Parathyroid adenoma (tissue), 2 donors: ENCODE data around the gene CPM.

Experiments used
- H2AFZ ChIP-seq: fragments of 300-600 bp; sonication (generic); one replicate; pipeline ENCODE4 v1.7.0; 2017; ENCODE audit warnings: antibody characterized with exemption, mild to moderate bottlenecking
- H3K27ac ChIP-seq: fragments of 300-600 bp; sonication (generic); one replicate; pipeline ENCODE4 v1.7.0; 2017
- H3K27me3 ChIP-seq: fragments of 300-600 bp; sonication (generic); one replicate; pipeline ENCODE4 v1.7.0; 2017; ENCODE audit warnings: low read length; ENCODE audit not compliant: control insufficient read depth, insufficient read depth
- H3K36me3 ChIP-seq: fragments of 300-600 bp; sonication (generic); one replicate; pipeline ENCODE4 v1.7.0; 2017; ENCODE audit warnings: low read length; ENCODE audit not compliant: control insufficient read depth, insufficient read depth
- H3K4me1 ChIP-seq: fragments of 300-600 bp; sonication (generic); one replicate; pipeline ENCODE4 v1.7.0; 2017; ENCODE audit warnings: control low read depth
- H3K4me2 ChIP-seq: fragments of 300-600 bp; sonication (generic); one replicate; pipeline ENCODE4 v1.7.0; 2017; ENCODE audit warnings: low read length
- H3K4me3 ChIP-seq: fragments of 300-600 bp; sonication (generic); one replicate; pipeline ENCODE4 v1.7.0; 2017; ENCODE audit warnings: low read depth, low read length
- H3K79me2 ChIP-seq: fragments of 300-600 bp; sonication (generic); one replicate; pipeline ENCODE4 v1.7.0; 2017; ENCODE audit warnings: control low read depth
- H3K9ac ChIP-seq: fragments of 300-600 bp; sonication (generic); one replicate; pipeline ENCODE4 v1.7.0; 2017; ENCODE audit warnings: mild to moderate bottlenecking
- H3K9me3 ChIP-seq: fragments of 300-600 bp; sonication (generic); one replicate; pipeline ENCODE4 v1.7.0; 2017; ENCODE audit warnings: low read length; ENCODE audit not compliant: control insufficient read depth
- TF ChIP-seq, protein P1 (sequence below): fragments of 300-600 bp; sonication (generic); IDR thresholded peaks from one replicate; pipeline ENCODE4 v1.7.0; 2017; ENCODE audit warnings: antibody characterized with exemption, mild to moderate bottlenecking
- donor health status: primary hyperparathyroidism.

CPM gene

GRCh38 chr12:68950511-68950910 is 17.5 kb upstream of the CPM start:
- H3K4me1 ChIP-seq, result no peaks in the 10 kb centered on the region
- TF ChIP-seq, protein P1, sequence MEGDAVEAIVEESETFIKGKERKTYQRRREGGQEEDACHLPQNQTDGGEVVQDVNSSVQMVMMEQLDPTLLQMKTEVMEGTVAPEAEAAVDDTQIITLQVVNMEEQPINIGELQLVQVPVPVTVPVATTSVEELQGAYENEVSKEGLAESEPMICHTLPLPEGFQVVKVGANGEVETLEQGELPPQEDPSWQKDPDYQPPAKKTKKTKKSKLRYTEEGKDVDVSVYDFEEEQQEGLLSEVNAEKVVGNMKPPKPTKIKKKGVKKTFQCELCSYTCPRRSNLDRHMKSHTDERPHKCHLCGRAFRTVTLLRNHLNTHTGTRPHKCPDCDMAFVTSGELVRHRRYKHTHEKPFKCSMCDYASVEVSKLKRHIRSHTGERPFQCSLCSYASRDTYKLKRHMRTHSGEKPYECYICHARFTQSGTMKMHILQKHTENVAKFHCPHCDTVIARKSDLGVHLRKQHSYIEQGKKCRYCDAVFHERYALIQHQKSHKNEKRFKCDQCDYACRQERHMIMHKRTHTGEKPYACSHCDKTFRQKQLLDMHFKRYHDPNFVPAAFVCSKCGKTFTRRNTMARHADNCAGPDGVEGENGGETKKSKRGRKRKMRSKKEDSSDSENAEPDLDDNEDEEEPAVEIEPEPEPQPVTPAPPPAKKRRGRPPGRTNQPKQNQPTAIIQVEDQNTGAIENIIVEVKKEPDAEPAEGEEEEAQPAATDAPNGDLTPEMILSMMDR, result no peak
- H2AFZ ChIP-seq, result no peak overlapping the region
- no peak overlapping the region for H3K27ac ChIP-seq
- H3K79me2 ChIP-seq, result no peaks in the 10 kb centered on the region
- no peak overlapping the region for H3K4me3 ChIP-seq
- no peak overlapping the region for H3K9ac ChIP-seq
- H3K4me2 ChIP-seq, result no peak overlapping the region
- H3K36me3 ChIP-seq, result no peaks in the 10 kb centered on the region
- no peaks in the 10 kb centered on the region for H3K27me3 ChIP-seq
- H3K9me3 ChIP-seq, result no peaks in the 10 kb centered on the region

DNA sequence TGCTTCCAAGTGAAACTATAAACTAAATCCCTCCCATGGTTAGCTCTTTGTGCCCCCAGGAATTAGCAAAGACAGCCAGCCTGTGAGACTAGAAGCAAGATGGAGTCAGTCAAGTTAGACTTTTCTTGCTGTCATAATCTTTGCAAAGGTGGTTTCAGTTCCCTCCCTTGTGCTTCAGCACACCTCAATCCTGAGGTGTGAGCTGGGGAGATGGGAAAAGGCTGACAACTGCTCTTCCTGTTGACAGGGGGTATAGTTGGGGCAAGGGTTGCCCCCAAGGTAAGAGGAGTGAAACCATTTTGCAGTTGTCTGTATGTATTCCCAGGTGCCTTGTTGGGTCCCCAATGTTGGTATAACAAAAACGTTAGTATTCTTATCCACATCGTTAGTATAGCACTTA is 12.3 kb upstream of the CPM start:
- H3K9ac ChIP-seq, result no peak overlapping the region
- H3K36me3 ChIP-seq, result no peaks in the 10 kb centered on the region
- H2AFZ ChIP-seq, result no peak overlapping the region
- no peaks in the 10 kb centered on the region for H3K4me1 ChIP-seq
- no peak overlapping the region for H3K4me2 ChIP-seq
- no peak overlapping the region for H3K27ac ChIP-seq
- H3K4me3 ChIP-seq, result no peak overlapping the region
- no peaks in the 10 kb centered on the region for H3K9me3 ChIP-seq
- H3K27me3 ChIP-seq, result no peaks in the 10 kb centered on the region
- H3K79me2 ChIP-seq, result no peaks in the 10 kb centered on the region
- TF ChIP-seq, protein P1, result no peak

GRCh38 chr12:68944296-68945076 is 11.5 kb upstream of the CPM start:
- TF ChIP-seq, protein P1, result no peak

DNA sequence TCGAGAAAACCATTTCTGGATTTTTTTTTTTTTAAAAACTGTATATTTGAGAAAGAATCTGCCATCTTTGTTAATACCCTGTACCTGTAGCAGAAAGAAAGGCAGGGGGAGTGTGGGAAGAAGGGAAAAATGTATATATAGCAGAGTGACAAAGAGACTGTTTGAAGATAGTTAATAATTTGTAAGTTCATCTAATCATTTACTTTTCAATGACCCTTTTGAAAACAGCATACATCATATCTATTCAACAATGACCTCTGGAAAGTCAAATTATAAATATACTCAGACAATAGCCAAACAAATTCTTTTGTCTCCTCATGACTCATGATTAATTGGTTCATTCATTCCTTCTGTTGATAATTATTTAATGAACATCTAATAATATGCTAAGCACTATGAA is 10.9 kb upstream of the CPM start:
- Histone ChIP-seq H3K9ac (no peak overlapping the region), H3K4me3 (no peak overlapping the region), H3K27ac (no peak overlapping the region), H3K79me2 (no peaks in the 10 kb centered on the region), H3K36me3 (no peaks in the 10 kb centered on the region), H3K4me1 (no peaks in the 10 kb centered on the region), H2AFZ (no peak overlapping the region), H3K9me3 (no peaks in the 10 kb centered on the region), H3K4me2 (no peak overlapping the region), H3K27me3 (no peaks in the 10 kb centered on the region)
- TF ChIP-seq, protein P1, result no peak

More at GRCh38 chr12:68944296-68945076, 11.5 kb upstream of the CPM start:
- Histone ChIP-seq H3K36me3 (no peaks in the 10 kb centered on the region), H2AFZ (no peak overlapping the region), H3K9me3 (no peaks in the 10 kb centered on the region), H3K4me1 (no peaks in the 10 kb centered on the region), H3K27me3 (no peaks in the 10 kb centered on the region), H3K4me3 (no peak overlapping the region), H3K79me2 (no peaks in the 10 kb centered on the region), H3K4me2 (no peak overlapping the region), H3K27ac (no peak overlapping the region), H3K9ac (no peak overlapping the region)

- H3K36me3 ChIP-seq, result no peaks in the 10 kb centered on the region
- TF ChIP-seq, protein P1, result no peak
- no peaks in the 10 kb centered on the region for H3K79me2 ChIP-seq
- H3K4me2 ChIP-seq, result no peak overlapping the region
- H3K9ac ChIP-seq, result no peak overlapping the region
- H3K27ac ChIP-seq, result no peak overlapping the region
- no peaks in the 10 kb centered on the region for H3K27me3 ChIP-seq
- no peak overlapping the region for H3K4me3 ChIP-seq
- no peaks in the 10 kb centered on the region for H3K4me1 ChIP-seq
- no peak overlapping the region for H2AFZ ChIP-seq
- H3K9me3 ChIP-seq, result no peaks in the 10 kb centered on the region
Observed at GRCh38 chr12:68940731-68941130, 7.8 kb upstream of the CPM start.
